Heart right ventricle (tissue), 16 donors: ENCODE data around the gene CHRD. TPM values are rescaled to one million over a fixed set of nuclear protein-coding genes. Genes with fewer than 3 reads are reported as not detected.
A peak's percentile ranks its signal among the peaks of the same experiment; 100 is the strongest.

Experiments used
- ATAC-seq, 8 donors: fragments of 200-7000 bp; cut with Tn5 transposase; one replicate each; pipeline ENCODE4 v1.9.1; 2020; ENCODE audit warnings: mild to moderate bottlenecking in 8 of 8, moderate library complexity in 8 of 8, moderate number of reproducible peaks in 1 of 8
- DNase-seq, 2 donors: peaks; one replicate each; pipeline ENCODE4 v3.0.0-alpha.2; 2020
- H3K27ac ChIP-seq, 10 donors: fragments of 200-600 bp; sonication (generic) in 2 of 10; one replicate each; pipeline versions ENCODE4 v1.5.0 to v1.8.0; 2020 to 2022; ENCODE audit warnings: mild to moderate bottlenecking in 3 of 10
- H3K27me3 ChIP-seq, 7 donors: fragments of 200-600 bp; one replicate each; pipeline ENCODE4 v1.8.0; 2021 to 2022; ENCODE audit warnings: mild to moderate bottlenecking in 2 of 7
- H3K36me3 ChIP-seq, 9 donors: fragments of 200-600 bp; sonication (generic) in 1 of 9; one replicate each; pipeline versions ENCODE4 v1.5.0 to v1.8.0; 2020 to 2022; ENCODE audit warnings: mild to moderate bottlenecking in 2 of 9
- H3K4me1 ChIP-seq, 9 donors: fragments of 200-600 bp; sonication (generic) in 1 of 9; one replicate each; pipeline versions ENCODE4 v1.5.0 to v1.8.0; 2020 to 2022; ENCODE audit warnings: mild to moderate bottlenecking in 4 of 9
- H3K4me3 ChIP-seq, 10 donors: fragments of 200-600 bp; sonication (generic) in 2 of 10; one replicate each; pipeline versions ENCODE4 v1.5.0 to v1.8.0; 2020 to 2022; ENCODE audit warnings: mild to moderate bottlenecking in 7 of 10, moderate library complexity in 2 of 10
- H3K9me3 ChIP-seq, 11 donors: fragments of 200-600 bp in 10 of 11; sonication (generic) in 2 of 11; one replicate each; pipeline versions ENCODE4 v1.5.0 to v1.8.0; 2013 to 2022; ENCODE audit warnings: mild to moderate bottlenecking in 2 of 11, control low read depth in 1 of 11, moderate library complexity in 1 of 11
- CTCF ChIP-seq, 9 donors: fragments of 200-600 bp; sonication (generic) in 2 of 9; IDR thresholded peaks; one replicate each; pipeline versions ENCODE4 v1.5.0 to v1.8.0; 2021 to 2022; ENCODE audit warnings: antibody characterized with exemption in 9 of 9, mild to moderate bottlenecking in 5 of 9, moderate library complexity in 1 of 9
- WGBS, 2 donors: extraction: QIAGEN DNeasy Blood & Tissue Kit; methylation state at CpG; one replicate each; pipeline ENCODE4 v1.1.7; 2013; ENCODE audit warnings: inconsistent platforms in 1 of 2; 5-methylcytosine and 5-hydroxymethylcytosine counted together
- intact Hi-C, 10 donors: fragments of 100-400 bp; cut with DNase I; formaldehyde crosslinking; loops; one replicate each; pipeline versions ENCODE4 v1.11.1 to v1.14.2; 2022
- polyA plus RNA-seq, 2 donors: library from polyadenylated mRNA; stranded (reverse); fragments of 200-250 nt; gene quantifications; one replicate each; pipeline ENCODE4 v1.2.3, GENCODE V29; 2013
- total RNA-seq, 10 donors: library from RNA; stranded (reverse); fragmentation: NEBNext Ultra II Directional in 3 of 10; extraction: Animal tissue kit (Norgen Biotek cat#: 25700) in 3 of 10; gene quantifications; one replicate each; pipeline versions ENCODE4 v1.2.1 to v1.2.4, GENCODE V29; 2021 to 2023
- donor health status: Arrhythmogenic right ventricular cardiomyopathy.
- donor health status: ischemic (EF 13 %, LVEDD 7.1; RV severe dilation, severe dysfunction).
- donor health status: healthy with polysubstance abuse.
- donor health status: DM: no; HTN: yes; CAD: no.
- donor health status: DM: no; HTN: no; CAD: no.
- donor health status: ischemic (EF 25% LVEDD 6.9; RV normal size, moderate dysfunction).
- donor health status: ischemic (EF 25% LVEDD 5.7; RV mildly dilated, moderate dysfunction).
- donor health status: healthy.
- donor health status: DM: yes; HTN: yes; CAD: no.
- donor health status: Ischemic cardiomyopathy.
- donor health status: ischemic (EF 35%, LVEDD 5.7; RV mildly dilated, moderate dysfunction).
- donor health status: nonischemic (EF 11% LVEDD 7.7; RV severe dilation, severe dysfunction).
- donor health status: DM: yes; HTN: yes; CAD: no.
- donor health status: PGD.
- donor health status: ischemic (EF 29% LVEDD 5.4; RV normal size, mild dysfunction).
- donor health status: nonischemic (EF 23%, LVEDD 6.1; RV moderate dilation, normal function).

Gene CHRD
- total and polyA plus RNA-seq, 12 donors, result 1.4 to 17.3 (median 3.9) TPM

GRCh38 chr3:184417619-184418327 is 37.9 kb downstream of the CHRD start:
- Histone ChIP-seq H3K4me3 (no peak overlapping the region), H3K36me3 (no peaks in the 10 kb centered on the region), H3K9me3 (peaks cover 0 to 9% (median 0%) of the 10 kb centered on the region in 11 donors), H3K4me1 (no peaks in the 10 kb centered on the region), H3K27ac (no peak overlapping the region), H3K27me3 (no peaks in the 10 kb centered on the region)
- DNase-seq, result peak; percentile 60 to 71
- WGBS, 2 donors, result 33 to 36% methylated on average over 12 to 14 of the region's 14 CpGs
- peak; percentile 60 to 89 (median 80) for TF ChIP-seq CTCF (IDR thresholded peaks at IDR 0.05)
- ATAC-seq, result peak; percentile 71 to 91 (median 89)
- intact Hi-C loops, result loop anchor here in 9 of 10 donors (1.0 to 10.0 kb wide), 6 partner anchors 50 to 125 kb away; no protein-coding TSS in a partner anchor

- TF ChIP-seq CTCF (IDR thresholded peaks at IDR 0.05), result no peak
- 73 to 76% methylated on average over 5 of the region's 5 CpGs for WGBS, 2 donors
- Histone ChIP-seq H3K36me3 (no peaks in the 10 kb centered on the region), H3K27me3 (no peaks in the 10 kb centered on the region), H3K9me3 (peaks cover 0 to 13% (median 0%) of the 10 kb centered on the region in 11 donors), H3K4me3 (no peak overlapping the region), H3K27ac (no peak overlapping the region), H3K4me1 (no peaks in the 10 kb centered on the region)
- no peak for DNase-seq
- ATAC-seq, result no peak
- intact Hi-C loops, result loop anchor here in 8 of 10 donors (5.0 to 10.0 kb wide), 4 partner anchors 48 to 123 kb away; no protein-coding TSS in a partner anchor
Measured at GRCh38 chr3:184419171-184419570, 39.3 kb downstream of the CHRD start.

GRCh38 chr3:184423561-184423960 is 43.7 kb downstream of the CHRD start:
- intact Hi-C loops, result no loop called here
- DNase-seq (no peak), ATAC-seq (no peak)
- no peak for TF ChIP-seq CTCF (IDR thresholded peaks at IDR 0.05)
- Histone ChIP-seq H3K36me3 (no peaks in the 10 kb centered on the region), H3K4me3 (no peak overlapping the region), H3K9me3 (peaks cover 0 to 13% (median 0%) of the 10 kb centered on the region in 11 donors), H3K27ac (no peak overlapping the region), H3K27me3 (peaks cover 0 to 4% (median 0%) of the 10 kb centered on the region in 7 donors), H3K4me1 (no peaks in the 10 kb centered on the region)
- 74 to 85% methylated on average over 3 of the region's 3 CpGs for WGBS, 2 donors

GRCh38 chr3:184426691-184427141 is 46.9 kb downstream of the CHRD start:
- H3K9me3 ChIP-seq, result peaks cover 0 to 13% (median 0%) of the 10 kb centered on the region in 11 donors
- intact Hi-C loops, result no loop called here
- no peak for TF ChIP-seq CTCF (IDR thresholded peaks at IDR 0.05)
- no peaks in the 10 kb centered on the region for H3K4me1 ChIP-seq
- no peak overlapping the region for H3K4me3 ChIP-seq
- ATAC-seq (no peak), DNase-seq (no peak)
- H3K36me3 ChIP-seq, result no peaks in the 10 kb centered on the region
- H3K27me3 ChIP-seq, result peaks cover 0 to 4% (median 0%) of the 10 kb centered on the region in 7 donors
- no peak overlapping the region for H3K27ac ChIP-seq
- 82 to 86% methylated on average over 12 of the region's 12 CpGs for WGBS, 2 donors
